Fibroblast of skin of left biceps (primary cell): ENCODE measurements around the gene RPS6KA2.

Experiments
- DNase-seq, 2 experiments: peaks; one replicate each; pipeline ENCODE4 v3.0.0-alpha.2; 2013; ENCODE audit warnings: low read depth in 2 of 2

The RPS6KA2 gene

DNA sequence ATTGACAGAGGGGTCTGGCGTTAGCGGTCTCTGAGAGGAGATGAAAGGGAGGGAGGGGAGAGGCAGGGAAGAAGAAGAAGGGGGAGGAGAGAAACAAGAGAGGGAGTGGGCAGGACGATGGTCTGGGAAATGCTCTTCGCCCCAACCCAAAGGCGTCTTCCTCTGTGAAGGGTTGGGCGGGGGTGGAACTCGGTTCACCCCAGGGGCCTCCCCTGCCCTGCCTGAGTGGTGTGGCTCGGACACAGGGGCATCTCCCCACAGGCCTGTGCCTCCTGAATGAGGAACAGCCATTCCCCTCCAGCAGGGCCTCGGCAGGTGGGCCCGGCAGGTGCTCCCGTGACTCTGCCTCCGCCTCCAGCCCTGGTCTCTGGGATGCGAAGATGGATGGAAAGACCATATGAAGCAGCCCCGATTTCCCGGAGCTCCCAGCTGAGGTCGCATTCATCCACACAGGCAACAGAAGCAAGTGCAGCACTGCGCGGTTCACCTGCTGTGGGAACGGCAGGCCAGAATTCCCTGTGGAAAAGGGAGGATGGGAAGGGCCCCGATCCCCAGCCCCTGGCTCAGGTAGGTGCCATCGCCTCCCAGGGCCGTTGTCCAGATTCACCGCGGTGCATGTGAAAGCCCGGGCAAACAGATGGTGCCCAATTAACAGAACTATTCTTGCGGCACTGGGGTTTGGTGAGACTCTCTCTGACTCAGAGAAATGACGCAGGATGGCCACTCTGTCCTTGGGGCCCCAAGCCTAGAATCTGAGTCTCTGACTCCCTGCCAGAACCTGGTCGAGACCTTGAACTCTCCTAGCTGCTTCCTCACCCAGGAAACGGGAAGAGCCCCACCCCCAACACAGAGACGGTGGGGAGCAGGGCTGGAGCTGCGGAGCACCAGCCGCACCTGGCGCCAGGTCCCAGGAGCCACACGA lies 29.4 kb upstream of the RPS6KA2 start:
- DNase-seq, result no peak

DNA sequence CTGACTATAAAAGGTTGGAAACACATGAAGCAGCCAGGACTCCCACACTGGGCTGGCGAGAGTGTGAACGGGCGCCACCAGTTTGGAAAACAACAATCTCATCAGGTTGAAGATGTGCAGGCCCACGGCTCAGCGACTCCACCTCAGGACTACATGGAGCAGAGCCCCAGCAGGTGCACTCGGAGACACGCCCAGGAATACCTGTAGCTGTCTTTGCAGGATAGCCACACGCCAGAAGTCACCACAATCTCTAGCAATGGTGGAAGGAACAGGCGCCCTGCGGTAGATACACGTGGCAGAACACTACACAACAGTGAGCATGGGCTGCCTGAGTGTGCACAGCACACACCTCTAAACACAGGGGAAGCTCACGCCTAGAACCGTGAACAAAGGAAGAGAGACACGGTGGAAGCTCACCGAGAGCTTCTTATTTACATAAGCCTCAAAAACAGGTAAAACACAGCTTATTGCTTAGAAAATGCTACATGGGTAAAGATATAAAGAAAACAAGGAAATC lies 28.7 kb upstream of the RPS6KA2 start:
- no peak for DNase-seq

DNA sequence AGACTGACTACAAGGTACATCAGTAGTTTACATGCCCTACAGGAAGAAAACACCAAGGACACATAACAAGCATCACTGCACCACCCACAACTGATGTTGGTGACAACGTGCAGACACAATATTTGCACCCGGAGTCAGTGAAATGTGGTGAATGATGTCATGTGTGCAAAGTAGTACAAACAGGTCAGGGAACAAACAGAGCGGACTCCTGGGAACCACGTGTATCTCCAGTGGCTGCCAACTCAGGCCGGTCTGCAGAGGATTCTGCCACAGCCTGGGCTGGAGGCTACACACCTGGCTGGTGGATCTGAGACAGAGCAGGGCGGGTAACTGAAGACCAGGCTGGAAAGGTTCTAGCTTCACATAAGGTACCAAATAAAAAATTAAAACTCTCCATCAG lies 28.2 kb upstream of the RPS6KA2 start:
- no peak for DNase-seq

DNA sequence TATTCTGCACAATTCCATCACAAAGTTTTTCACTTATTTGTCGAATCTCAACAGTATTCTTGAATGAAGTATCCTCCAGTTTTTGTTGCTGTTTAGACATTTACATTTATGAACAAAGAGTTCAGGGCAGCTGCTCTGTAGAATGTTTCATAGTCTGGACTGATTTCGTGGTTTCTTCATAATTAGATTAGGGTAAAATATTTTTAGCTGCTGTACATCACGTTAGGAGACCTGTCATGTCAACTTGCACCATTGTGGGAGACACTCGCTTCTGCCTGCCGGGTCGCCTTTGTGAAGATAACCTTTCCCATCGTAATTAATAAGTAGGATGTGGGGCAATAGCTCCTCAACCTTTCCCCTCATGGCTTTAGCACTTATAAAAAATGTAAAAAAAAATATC lies 27.5 kb upstream of the RPS6KA2 start:
- DNase-seq, result no peak

DNA sequence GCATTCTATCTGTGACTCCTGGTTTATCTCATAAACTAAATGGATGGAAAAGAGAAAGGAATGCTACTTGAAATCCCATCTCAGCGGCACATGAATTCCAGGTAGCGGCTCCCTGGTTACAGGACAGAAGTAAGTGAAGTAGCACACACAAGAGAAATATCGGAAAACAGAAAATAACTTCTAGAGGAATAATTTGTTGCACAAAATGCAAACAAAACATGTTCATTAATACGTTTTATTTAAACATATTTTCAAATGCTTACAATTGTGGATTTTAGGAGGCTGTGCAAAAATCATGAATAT lies 26.5 kb upstream of the RPS6KA2 start:
- no peak for DNase-seq

DNA sequence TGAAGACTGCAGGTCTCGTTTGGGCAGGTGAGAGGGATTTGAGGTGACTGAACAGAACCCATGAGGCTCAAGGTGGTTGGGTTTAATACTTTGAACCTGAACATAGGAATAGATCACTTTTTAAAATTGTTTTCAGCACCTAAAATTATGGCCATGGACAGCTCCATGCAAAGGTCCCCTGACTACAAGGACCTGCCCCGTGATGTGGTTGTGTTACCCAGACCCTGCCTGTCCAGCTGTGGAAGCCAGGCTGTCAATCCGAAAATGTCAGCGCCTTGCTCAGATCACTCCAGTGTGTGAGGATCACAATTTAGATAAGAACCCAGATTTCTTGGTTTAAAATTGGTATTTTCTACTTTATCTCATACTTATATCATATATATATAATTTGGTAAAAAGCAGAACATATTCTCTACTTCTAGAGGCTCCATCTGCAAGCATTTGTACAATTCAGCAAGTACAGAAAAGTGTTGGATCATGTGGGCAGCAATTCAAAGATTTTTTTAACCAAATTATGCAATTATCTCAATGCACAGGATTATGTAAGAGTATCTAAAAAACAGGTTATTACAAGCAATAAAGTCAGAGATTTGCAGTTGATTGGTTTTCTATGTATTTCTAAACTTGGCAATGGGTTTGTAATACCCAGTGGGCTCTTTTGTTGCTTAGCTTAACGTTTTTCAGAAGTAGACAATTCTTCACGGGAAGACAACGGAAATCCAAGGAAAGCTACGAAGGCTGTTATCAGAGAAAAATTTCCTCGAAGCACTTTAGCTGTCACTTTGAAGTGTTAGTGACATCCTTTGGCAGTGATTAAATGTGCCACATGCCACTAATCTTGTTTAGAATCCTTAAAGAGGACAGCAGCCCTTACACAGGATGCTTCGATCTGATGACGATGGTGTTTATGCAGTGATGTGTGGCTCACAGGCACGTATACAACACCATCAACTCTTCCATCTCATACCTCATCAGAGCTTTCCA lies 24.1 kb upstream of the RPS6KA2 start:
- DNase-seq, result no peak

DNA sequence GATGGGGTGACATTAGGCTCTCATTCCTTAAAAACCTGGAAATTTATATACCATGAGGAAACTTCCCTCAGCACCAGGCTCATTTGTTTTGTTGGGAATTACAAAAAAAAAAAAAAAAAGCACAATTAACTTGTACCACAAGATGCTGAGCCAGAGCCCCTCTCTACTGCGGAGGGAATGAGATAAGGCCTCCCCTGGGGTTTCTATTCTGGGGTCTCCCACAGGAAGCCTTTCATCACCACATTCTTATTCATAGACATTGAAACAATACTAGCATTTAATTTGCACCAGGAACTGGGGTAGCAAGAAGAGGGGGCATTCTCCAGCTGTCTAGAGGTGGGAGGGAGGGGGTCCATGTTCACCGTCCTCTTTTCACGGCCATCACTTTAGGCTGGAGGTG lies 23.0 kb upstream of the RPS6KA2 start:
- no peak for DNase-seq

DNA sequence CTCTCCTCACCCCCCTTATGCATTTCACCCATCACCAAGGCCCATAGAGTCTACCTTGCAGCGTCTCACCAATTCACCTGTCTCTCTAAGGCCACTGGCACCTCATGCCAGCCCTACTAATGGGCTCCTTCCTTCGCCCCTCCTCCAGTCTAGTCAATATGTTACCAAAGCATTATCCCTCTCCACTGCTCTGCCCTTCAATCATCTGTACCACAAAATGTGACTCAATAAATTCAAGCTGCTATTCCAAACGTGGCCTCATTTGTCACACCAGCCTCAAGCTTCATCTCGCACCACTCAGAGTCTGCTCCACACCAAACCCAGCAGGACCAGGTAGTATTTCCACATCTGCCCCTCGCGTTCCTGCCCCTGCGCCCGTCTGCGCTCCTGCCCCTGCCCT lies 21.8 kb upstream of the RPS6KA2 start:
- no peak for DNase-seq

DNA sequence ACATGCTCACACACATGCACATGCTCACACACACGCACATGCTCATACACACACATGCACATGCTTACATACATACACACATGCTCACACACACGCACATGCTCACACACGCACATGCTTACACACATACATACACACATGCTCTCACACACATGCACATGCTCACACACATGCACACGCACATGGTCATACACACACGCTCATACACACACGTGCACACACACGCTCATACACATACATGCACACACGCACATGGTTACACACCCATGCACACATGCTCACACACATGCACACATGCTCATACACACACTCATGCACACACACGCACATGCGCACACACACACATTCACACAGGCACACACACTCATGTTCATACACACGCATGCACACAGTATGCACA lies 20.8 kb upstream of the RPS6KA2 start:
- no peak for DNase-seq

DNA sequence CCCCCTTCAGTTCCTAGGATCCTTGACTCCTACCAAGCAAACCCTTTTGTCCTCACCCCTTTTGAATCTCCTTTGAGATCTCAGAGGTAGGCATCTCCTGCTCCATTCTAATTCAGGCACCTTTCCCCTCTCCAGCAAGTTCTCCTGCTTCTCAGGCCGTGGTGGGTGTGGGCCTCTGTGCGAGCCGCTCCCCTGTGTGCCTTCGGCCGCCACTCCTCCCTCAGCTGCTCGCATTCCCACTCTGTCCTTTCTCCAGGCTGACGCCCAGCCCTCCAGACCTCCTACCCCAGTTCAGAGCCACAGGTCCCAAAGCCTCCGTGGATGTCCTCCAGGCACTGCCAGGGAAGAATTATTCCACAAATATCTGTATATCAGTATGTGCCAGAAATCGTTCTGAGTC lies 19.7 kb upstream of the RPS6KA2 start:
- DNase-seq, result no peak

DNA sequence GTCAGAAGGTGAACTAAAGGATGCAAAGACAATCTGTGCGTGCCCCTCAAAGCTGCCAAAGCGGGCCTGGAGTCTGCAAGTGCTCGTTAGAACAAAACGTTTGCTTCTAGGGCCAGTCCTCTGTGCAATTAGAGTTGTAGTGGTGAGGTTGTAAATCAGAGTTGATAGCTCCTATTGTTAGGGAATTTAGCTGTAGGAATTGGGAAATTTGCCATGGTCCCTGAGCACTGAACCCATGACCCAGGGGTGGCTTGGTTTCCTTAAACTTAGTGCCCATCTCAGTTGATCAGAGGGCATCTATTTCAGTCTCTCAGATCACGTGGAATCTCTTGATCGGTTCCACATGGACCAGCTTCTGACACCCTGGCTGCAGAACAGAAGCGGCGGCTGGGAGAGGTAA lies 18.8 kb upstream of the RPS6KA2 start:
- no peak for DNase-seq

DNA sequence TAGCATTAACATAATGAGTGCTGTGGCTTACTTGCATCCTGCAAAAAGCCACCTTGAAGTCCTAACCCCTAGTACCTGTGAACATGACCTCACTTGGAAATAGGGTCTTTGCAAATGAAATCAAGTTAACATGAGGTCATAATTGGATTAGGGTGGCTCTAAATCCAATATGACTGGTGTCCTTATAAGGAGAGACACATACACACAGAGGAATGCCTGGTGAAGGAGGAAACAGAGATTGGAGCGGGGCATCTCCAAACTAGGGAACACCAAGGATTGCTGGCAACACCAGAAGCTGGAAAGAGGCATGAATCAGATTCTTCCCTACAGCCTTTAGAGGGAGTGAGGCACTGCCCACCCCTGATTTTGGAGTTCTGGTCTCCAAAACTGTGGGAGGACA lies 17.6 kb upstream of the RPS6KA2 start:
- no peak for DNase-seq

DNA sequence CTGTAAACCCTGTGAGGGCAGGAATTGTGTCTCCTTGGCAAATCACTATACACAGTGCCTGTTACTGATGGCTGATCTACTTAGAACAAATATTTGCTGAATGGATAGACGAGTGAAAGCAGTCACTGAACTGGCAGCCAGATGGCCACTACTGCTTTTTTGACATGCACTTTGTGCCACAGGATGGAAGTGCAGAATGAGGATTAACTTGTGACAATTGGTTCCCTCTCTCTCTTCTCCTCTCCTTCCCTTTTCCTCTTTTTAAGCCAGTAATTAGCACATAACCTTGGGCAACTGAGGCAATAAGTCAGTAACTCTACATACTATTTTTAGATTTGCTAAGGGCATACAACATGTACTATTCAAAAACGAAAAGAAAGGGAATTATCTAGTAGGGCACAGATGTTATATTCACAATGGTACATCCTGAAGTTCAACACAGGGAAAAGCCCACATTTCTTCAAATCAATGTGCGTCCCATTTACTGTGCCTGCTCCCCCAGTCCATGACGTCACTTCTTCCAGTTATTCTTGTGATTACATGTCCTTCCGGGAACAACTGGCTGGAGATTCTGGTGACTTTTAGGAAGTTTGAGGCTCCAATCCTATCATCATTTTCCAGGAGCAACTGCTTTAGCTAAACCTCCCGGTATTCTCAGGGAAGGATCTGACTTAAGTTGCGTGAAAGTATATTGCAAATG lies 17.0 kb upstream of the RPS6KA2 start:
- DNase-seq, result no peak

DNA sequence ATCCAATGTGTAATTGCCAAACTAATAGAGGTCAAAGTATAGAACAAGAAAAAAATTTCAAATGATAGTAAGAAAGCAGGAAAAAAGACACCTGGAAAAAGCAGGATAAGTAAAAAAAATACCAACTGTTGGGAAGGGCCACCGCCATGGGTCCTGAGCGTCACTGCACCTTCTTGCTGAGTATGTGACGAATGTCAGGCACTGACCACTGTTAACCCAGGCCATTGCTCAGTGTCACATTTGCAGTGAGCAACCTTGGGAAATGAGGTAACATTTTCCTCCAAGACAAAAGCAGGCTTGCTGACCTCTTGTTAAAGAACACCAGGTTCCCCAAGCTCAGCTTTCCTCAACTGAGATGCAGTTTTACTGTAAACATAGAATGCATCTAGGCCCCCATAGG lies 15.6 kb upstream of the RPS6KA2 start:
- no peak for DNase-seq

DNA sequence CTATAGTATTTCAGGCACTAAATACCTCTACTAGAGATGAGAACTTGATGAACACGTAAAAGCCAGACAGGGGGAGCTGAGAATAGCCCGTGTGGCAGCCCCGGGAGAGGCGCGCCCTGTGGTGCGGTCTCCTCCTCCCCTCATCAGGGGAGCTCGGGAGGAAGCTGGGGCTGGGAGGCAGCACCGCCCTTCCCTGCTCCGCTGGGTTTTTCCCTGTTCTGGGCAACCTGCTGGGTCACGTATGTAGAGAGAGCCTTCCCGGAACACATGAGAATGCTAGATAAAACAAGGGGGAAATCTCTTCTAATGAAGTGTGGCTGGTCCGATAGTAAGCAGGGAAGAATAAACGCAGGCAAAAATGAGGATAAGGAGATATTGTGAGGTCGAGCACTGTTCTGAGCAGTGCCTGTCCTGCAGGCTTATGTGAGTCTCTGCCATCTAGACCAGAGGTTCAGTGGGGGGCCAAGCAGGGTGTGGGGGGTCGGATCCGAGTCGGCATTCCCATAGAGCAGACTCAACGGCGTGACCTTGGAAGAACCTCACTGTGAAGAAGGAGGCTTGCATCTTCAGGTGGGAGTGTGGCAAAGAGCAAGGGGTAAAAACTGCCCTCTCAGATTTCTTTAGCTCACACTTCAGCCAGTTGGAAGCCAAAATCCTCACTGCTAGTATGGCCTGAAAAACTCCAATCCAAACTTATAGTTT lies 13.4 kb upstream of the RPS6KA2 start:
- no peak for DNase-seq

DNA sequence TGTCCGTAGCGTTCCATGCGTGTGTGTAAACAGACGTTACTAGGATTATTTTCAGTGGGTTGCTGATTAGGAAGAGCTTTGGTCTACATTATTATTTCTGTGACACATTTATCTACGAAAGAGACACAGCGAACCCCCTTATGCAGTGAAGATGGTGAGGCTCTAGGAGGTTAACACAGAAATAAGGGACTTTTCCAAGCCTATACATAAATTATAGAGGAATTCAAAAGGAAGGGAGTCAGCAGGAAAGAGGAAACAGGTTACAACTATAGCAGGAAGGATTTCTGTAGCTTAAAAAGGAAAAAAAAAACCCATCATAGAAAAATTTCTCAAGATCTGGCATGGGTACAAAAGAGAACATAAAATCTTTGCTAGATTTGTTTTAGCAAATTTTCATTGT lies 12.9 kb upstream of the RPS6KA2 start:
- no peak for DNase-seq

DNA sequence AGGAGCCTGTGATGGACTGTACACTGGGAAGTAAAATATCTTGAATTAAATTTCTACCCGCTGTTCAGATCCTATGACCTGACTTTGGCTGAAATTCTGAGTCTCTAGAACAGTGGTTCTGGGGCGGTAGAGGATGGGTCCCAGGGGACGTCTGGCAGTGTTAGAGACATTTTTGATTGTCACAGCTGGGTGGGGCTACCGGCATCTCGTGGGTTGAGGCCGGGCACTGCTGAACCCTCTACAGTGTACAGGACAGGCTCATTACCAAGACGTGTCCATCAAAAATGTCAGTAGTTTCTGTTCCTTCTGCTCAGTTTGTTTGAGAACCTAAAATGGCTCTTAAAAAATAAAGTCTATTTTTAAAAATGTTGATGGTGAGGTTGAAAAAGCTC lies 11.5 kb upstream of the RPS6KA2 start:
- no peak for DNase-seq

DNA sequence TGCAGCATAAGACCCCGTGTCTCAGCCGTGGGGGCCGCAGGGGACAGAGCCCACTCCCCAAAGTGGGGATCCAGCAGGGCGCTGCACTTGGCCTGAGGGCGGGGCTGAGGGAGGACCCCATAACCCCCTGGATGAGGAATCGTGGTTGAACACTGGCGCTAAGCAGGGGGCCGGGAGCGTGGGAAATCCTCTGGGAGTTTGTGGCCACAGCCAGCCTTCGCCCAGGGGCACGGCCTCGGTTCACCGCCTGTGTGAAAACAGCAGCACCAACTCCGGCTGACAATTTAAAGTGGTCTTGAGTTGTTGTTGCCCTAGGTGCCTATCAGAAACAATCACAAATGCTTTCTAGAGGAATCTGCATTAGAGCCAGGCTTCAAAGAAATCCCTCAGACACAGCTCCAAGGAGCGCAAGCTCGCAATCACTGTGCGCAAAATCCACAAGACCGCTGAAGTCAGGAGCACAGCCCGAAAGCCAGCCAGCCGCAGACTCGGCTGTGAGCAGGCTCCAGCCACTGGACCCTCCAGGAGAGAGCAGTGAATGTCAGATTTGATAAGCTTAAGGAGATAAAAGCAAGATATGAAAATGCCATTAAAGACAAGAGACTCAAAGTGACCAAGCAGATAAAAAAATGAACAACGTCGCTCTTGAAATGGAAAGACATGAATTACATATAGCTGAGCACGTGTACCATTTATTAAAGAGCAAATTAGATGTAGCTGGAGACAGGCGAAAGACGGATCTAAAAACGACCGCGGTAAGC lies 10.9 kb upstream of the RPS6KA2 start:
- no peak for DNase-seq

DNA sequence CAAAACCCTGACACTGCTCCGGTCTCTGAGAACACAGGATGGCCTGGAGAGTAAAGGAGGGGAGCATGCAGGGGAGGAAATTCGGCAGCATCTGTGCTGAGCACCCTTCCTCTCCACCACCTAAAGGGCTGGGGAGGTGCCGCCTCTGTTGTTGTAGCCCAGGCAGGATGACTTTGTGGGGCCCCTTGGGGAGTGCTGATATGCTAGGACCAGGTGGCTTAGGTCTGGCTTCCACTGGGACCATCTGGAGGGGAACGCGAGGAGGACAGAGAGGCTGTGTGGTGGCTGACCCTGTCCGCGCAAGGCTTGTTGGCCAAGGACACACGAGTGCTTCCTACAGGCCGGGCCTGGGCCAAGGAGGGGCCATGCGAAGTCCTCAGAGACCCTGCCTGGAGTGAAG lies 9.9 kb upstream of the RPS6KA2 start:
- no peak for DNase-seq

DNA sequence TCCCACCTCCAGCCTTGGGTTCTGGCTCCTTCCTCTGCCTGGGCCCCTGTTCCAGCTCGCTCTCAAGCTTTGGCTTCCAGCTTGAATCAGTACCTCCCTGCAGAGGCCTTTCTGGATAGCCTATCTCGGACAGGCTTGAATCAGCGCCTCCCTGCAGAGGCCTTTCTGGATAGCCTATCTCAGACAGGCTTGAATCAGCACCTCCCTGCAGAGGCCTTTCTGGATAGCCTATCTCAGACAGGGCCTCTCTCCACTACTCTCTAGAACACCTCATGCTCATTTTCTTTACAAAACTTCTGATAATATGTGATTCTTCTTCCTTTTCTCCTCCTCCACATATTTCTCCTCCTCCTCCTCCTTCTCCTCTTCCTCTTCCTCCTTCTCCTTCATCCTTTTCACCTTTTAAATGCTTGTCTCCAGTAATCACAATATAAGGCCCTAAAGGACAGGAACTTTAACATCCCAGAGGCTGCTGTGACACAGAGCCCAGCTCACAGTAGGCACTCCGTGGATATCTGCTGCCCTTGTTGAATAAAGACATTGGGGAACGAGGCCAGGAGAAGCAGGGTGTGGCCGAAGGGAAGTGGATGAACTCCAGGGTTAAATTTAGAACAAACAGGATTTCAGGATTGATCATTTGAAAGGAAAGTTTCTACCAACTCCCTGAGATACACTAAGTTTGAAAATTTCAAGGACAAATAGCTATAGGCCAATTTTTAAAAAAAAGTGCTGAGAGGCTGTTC lies 9.3 kb upstream of the RPS6KA2 start:
- no peak for DNase-seq
